BJ (cell line): ENCODE measurements around the gene MAPKAPK3. TPM values are rescaled to one million over a fixed set of nuclear protein-coding genes. Genes with fewer than 3 reads are reported as not detected.
A peak's percentile ranks its signal among the peaks of the same experiment; 100 is the strongest.
"Not testable (repeated sequence)": the region's sequence is repeated elsewhere in the genome, so short reads cannot be mapped to it uniquely, and the experiment has no call there.

Experiments
- CTCF ChIA-PET: fragments of 350-600 bp; formaldehyde crosslinking; extraction: SDS; loops from one replicate; lab custom pipeline; 2021; ENCODE audit warnings: antibody characterized with exemption, inconsistent platforms; lab: Yijun Ruan, JAX
- POLR2A ChIA-PET: fragments of 300-600 bp; sonication (Branson Sonifier 250); formaldehyde crosslinking; extraction: SDS; loops from one replicate; lab custom pipeline; 2021; ENCODE audit warnings: antibody characterized with exemption; lab: Charles Lee
- DNase-seq: peaks from one replicate; pipeline ENCODE4 v3.0.0-alpha.2; 2011; ENCODE audit warnings: low read depth
- H3K27me3 ChIP-seq: 2 replicates; pipeline ENCODE4 v1.6.0; 2011; ENCODE audit warnings: low read length; ENCODE audit not compliant: control insufficient read depth, insufficient read depth
- H3K36me3 ChIP-seq: 2 replicates; pipeline ENCODE4 v1.5.1; 2011; ENCODE audit warnings: low read length; ENCODE audit not compliant: control insufficient read depth, insufficient read depth
- H3K4me3 ChIP-seq: 2 replicates; pipeline ENCODE4 v1.5.1; 2011; ENCODE audit warnings: low read depth, mild to moderate bottlenecking, control low read depth, low read length
- CTCF ChIP-seq: IDR thresholded peaks from 2 replicates; pipeline ENCODE4 v1.5.1; 2011; ENCODE audit warnings: low read depth, mild to moderate bottlenecking, control low read depth, inconsistent platforms, low read length, moderate library complexity; ENCODE audit not compliant: insufficient read depth
- polyA plus RNA-seq: library from polyadenylated mRNA; depleted of rRNA; stranded (reverse); fragments of >200 nt; gene quantifications from 2 replicates; pipeline ENCODE4 v1.2.3, GENCODE V29; 2011

MAPKAPK3 gene
- polyA plus RNA-seq, 1 experiment = 53.5 TPM

DNA sequence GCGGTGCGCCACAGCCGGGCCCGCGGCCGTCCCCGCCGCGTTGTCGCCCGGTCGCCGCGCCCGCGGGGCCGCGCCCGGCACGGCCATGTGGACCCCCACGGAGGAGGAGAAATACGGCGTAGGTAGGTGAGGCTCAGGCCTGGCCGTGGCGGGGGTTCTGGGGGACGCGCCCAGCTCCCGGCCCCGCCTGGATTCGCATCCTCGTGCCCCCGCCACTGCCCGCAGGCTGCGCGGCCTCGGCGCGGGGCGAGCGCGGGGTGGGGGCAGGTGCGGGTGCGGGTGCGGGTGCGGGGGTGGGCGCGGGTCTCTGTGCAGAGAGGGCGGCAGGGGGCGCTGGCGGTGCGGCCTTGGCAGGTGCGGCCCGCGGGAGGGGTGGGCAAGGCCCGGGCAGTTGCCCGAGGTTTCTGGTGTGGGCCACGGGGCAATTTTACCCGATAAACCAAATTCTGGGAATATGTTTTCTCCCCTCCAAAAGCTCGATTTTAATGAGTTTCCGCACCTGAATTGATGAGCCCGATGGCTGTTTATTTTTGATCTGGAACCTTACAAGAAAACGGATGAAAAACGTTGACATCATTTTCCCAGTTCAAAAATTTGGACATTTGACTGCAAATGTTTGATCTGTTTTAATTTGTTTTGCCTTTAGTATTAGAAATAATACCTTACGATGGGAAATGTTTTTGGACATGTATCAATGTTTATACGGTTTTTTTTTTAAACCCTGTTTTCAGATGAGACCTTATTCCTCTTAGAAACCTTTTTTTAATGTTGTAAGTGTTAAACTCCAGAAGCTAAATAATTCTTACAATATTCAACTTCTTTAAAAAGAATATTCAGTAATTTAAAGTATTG is 58.5 kb downstream of the MAPKAPK3 start:
- peaks cover 40% of the 10 kb centered on the region for H3K27me3 ChIP-seq
- no peak for DNase-seq
- ChIA-PET CTCF (interaction anchor here (0.8 to 1.2 kb wide), 3 partner anchors 20 to 56 kb away, joined by 3 to 4 read pairs (median 3); no protein-coding TSS in a partner anchor), POLR2A (no interaction called here)
- no peaks in the 10 kb centered on the region for H3K36me3 ChIP-seq
- TF ChIP-seq CTCF = 0 out of 2 replicates have a peak, but pooled peaks have one; percentile 9
- H3K4me3 ChIP-seq = peak overlapping the region; percentile 29

DNA sequence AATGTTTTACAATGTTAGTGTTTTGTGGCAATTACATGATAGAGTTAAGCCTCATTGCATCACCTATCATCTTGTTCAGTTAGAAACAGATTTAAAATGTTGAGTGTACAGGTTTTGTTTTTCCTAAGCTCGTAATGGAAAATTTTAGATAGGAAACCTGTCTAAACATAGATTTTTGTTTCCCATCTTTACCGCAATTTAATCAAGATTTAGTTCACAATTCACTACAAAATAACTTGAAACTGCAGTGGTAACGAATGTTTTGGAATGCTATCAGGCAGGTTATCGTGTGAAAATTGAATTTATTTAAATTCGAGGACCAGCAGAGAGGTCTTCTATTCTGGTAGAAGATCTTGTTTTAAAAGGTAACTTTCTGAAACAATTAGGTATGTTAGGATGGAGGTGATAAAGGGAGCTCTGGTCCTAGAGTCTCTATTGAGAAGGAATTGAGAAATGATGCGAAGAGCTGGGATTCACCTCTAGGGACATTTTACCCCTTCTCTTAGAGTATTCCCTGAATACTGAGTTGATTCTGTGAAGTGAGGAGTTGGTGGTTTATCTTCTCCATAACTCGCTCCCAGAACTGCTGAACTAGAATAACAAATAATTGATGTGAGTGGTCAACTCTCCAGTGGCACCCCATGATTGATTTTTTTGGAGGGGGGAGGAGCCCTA is 59.2 kb downstream of the MAPKAPK3 start:
- CTCF ChIA-PET = interaction anchor here (0.6 to 1.2 kb wide), 4 partner anchors 19 to 543 kb away, joined by 3 to 4 read pairs (median 4); no protein-coding TSS in a partner anchor
- TF ChIP-seq CTCF = no peak
- Histone ChIP-seq H3K4me3 (no peak overlapping the region), H3K36me3 (no peaks in the 10 kb centered on the region), H3K27me3 (peaks cover 40% of the 10 kb centered on the region)
- DNase-seq = no peak
- POLR2A ChIA-PET = no interaction called here

DNA sequence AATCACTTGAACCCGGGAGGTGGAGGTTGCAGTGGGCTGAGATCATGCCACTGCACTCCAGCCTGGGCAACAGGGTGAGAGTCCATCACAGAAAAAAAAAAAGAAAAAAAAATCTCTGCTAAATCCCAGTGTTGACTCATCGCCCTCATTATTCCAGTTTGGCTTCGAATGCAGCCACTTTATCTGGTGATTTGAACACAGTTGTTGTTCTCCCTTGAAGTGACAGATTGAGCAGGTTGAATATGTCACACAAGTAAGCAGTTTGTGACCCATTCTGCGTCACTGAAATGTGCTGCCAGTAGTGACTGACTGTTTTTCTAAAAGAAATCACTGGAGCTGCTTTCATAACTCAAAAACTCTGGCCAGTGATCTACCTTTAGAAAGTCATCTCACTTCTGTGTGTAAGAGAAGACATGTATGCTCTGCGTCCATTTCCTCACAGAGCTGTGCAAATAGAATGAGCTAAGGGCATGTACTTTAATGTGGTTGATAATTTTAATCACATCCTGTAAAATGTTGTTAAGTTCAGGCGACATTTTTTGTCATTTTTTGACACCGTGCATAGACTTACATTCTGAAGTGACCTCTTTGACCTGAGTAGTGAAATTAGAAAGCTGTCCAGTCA is 70.3 kb downstream of the MAPKAPK3 start:
- Histone ChIP-seq H3K4me3 (no peak overlapping the region), H3K27me3 (no peaks in the 10 kb centered on the region), H3K36me3 (no peaks in the 10 kb centered on the region)
- ChIA-PET CTCF (no interaction called here), POLR2A (no interaction called here)
- no peak for DNase-seq
- no peak for TF ChIP-seq CTCF

GRCh38 chr3:50687916-50688315 is 71.0 kb downstream of the MAPKAPK3 start:
- ChIA-PET POLR2A (no interaction called here), CTCF (no interaction called here)
- H3K36me3 ChIP-seq = no peaks in the 10 kb centered on the region
- H3K27me3 ChIP-seq = no peaks in the 10 kb centered on the region
- DNase-seq = no peak
- TF ChIP-seq CTCF = no peak
- H3K4me3 ChIP-seq = no peak overlapping the region

GRCh38 chr3:50688602-50689001 is 71.7 kb downstream of the MAPKAPK3 start:
- CTCF ChIA-PET = interaction anchor here (0.7 kb wide), 1 partner anchor 622 kb away, joined by 3 read pairs; no protein-coding TSS in a partner anchor
- POLR2A ChIA-PET, DNase-seq: not testable (repeated sequence)

More at GRCh38 chr3:50688602-50689001, 71.7 kb downstream of the MAPKAPK3 start:
- not testable (repeated sequence) for H3K4me3 ChIP-seq, H3K27me3 ChIP-seq, H3K36me3 ChIP-seq
